22Rv1 (cell line): ENCODE results near the gene FBXL20.

ENCODE experiments used
- CTCF ChIP-seq: fragments of 450-650 bp; IDR thresholded peaks from 2 replicates; pipeline ENCODE4 v1.5.1; 2017; ENCODE audit warnings: mild to moderate bottlenecking
- ZFX ChIP-seq: fragments of 450-650 bp; IDR thresholded peaks from 2 replicates; pipeline ENCODE4 v1.6.1; 2017; ENCODE audit warnings: antibody characterized with exemption, borderline replicate concordance

GRCh38 chr17:39359994-39360393 is 41.4 kb downstream of the FBXL20 start:
- TF ChIP-seq CTCF (no peak), ZFX (no peak)
